Loucy (cell line): ENCODE data around the gene SUPT4H1.
"Not testable (repeated sequence)": the region's sequence is repeated elsewhere in the genome, so short reads cannot be mapped to it uniquely, and the experiment has no call there.

Experiments
- H2AFZ ChIP-seq: fragments of 200-600 bp; sonication (generic); 2 replicates; pipeline ENCODE4 v1.6.0; 2016; ENCODE audit warnings: antibody characterized with exemption, mild to moderate bottlenecking, low read length, moderate library complexity
- H3F3A ChIP-seq: fragments of 200-600 bp; 2 replicates; pipeline ENCODE4 v1.6.0; 2016; ENCODE audit warnings: antibody characterized with exemption, low read depth, mild to moderate bottlenecking
- H3K27me3 ChIP-seq: fragments of 200-600 bp; sonication (generic); 2 replicates; pipeline ENCODE4 v1.6.1; 2014; ENCODE audit warnings: low read length, mild to moderate bottlenecking; ENCODE audit not compliant: insufficient read depth, poor library complexity, severe bottlenecking
- H3K36me3 ChIP-seq: fragments of 200-600 bp; sonication (generic); 2 replicates; pipeline ENCODE4 v1.6.1; 2016; ENCODE audit warnings: low read length; ENCODE audit not compliant: insufficient read depth
- H3K4me1 ChIP-seq: fragments of 200-600 bp; sonication (generic); 2 replicates; pipeline ENCODE4 v1.5.1; 2014; ENCODE audit warnings: low read length, mild to moderate bottlenecking; ENCODE audit not compliant: insufficient read depth, poor library complexity, severe bottlenecking
- H3K4me2 ChIP-seq: fragments of 200-600 bp; sonication (generic); 2 replicates; pipeline ENCODE4 v1.6.0; 2014; ENCODE audit warnings: antibody characterized with exemption, low read length, low read depth, mild to moderate bottlenecking; ENCODE audit not compliant: poor library complexity, severe bottlenecking
- H3K4me3 ChIP-seq: fragments of 200-600 bp; sonication (generic); 2 replicates; pipeline ENCODE4 v1.5.1; 2014; ENCODE audit warnings: low read length, mild to moderate bottlenecking, mixed read lengths; ENCODE audit not compliant: poor library complexity, severe bottlenecking
- H3K79me2 ChIP-seq: fragments of 200-600 bp; sonication (generic); 2 replicates; pipeline ENCODE4 v1.6.1; 2014; ENCODE audit warnings: low read length; ENCODE audit not compliant: insufficient read depth
- H3K9ac ChIP-seq: fragments of 200-600 bp; sonication (generic); 2 replicates; pipeline ENCODE4 v1.6.0; 2014; ENCODE audit warnings: mild to moderate bottlenecking, low read depth, low read length, moderate library complexity; ENCODE audit not compliant: poor library complexity, severe bottlenecking
- H3K9me2 ChIP-seq: fragments of 200-600 bp; sonication (generic); replicated peaks from 2 replicates; pipeline ENCODE4 v1.6.1; 2016; ENCODE audit warnings: low read depth, low read length, mixed read lengths
- H3K9me3 ChIP-seq: fragments of 200-600 bp; sonication (generic); 2 replicates; pipeline ENCODE4 v1.6.1; 2014; ENCODE audit warnings: mild to moderate bottlenecking, antibody characterized with exemption, low read length, low read depth; ENCODE audit not compliant: insufficient read depth
- H4K20me1 ChIP-seq: fragments of 200-600 bp; sonication (generic); 2 replicates; pipeline ENCODE4 v1.6.0; 2014; ENCODE audit warnings: antibody characterized with exemption, low read length, mild to moderate bottlenecking; ENCODE audit not compliant: insufficient read depth, poor library complexity, severe bottlenecking
- CTCF ChIP-seq: fragments of 200-600 bp; sonication (generic); conservative IDR thresholded peaks from 2 replicates; pipeline ENCODE4 v1.5.1; 2014; ENCODE audit warnings: mild to moderate bottlenecking, antibody characterized with exemption, low read length
- EZH2phosphoT487 ChIP-seq: fragments of 200-600 bp; IDR thresholded peaks from 2 replicates; pipeline ENCODE4 v1.6.1; 2018; ENCODE audit warnings: antibody characterized with exemption, mild to moderate bottlenecking, moderate library complexity, borderline replicate concordance

Gene SUPT4H1

DNA sequence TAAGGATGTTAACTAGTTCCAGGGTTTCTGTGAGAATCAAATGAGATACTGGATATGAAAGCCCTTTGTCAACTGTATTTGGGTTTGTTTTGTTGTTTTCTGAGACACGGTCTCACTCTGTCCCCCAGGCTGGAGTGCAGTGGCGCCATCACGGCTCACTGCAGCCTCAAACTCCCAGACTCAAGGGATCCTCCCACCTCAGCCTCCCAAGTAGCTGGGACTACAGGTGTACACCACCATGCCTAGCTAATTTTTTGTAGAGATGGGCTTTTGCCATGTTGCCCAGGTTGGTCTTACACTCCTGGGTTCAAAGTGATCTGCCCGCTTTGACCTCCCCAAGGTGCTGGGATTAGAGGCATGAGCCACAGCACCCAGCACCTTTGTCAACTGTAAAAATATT, 8.9 kb downstream of the SUPT4H1 start:
- Histone ChIP-seq H3K9ac (peak overlapping the region; percentile 99), H2AFZ (no peak overlapping the region), H3K4me1 (peaks cover 60% of the 10 kb centered on the region), H3K9me3 (no peaks in the 10 kb centered on the region), H4K20me1 (peaks cover 27% of the 10 kb centered on the region), H3K36me3 (peaks cover 29% of the 10 kb centered on the region; the same call in 1 of the 2 replicates), H3K9me2 (no peaks in the 10 kb centered on the region), H3K4me2 (peak overlapping the region; percentile 94), H3F3A (peaks cover 17% of the 10 kb centered on the region), H3K4me3 (peak overlapping the region; percentile 99), H3K27me3 (no peaks in the 10 kb centered on the region), H3K79me2 (peaks cover 91% of the 10 kb centered on the region)
- no peak for TF ChIP-seq EZH2phosphoT487
- TF ChIP-seq CTCF: no peak

- H3F3A ChIP-seq: peaks cover 24% of the 10 kb centered on the region
- no peaks in the 10 kb centered on the region for H3K9me3 ChIP-seq
- H3K4me1 ChIP-seq: peaks cover 69% of the 10 kb centered on the region
- peak overlapping the region; percentile 99 for H3K4me3 ChIP-seq
- H3K36me3 ChIP-seq: peaks cover 17% of the 10 kb centered on the region; the same call in 1 of the 2 replicates
- peak overlapping the region; percentile 94 for H3K4me2 ChIP-seq
- H3K9me2 ChIP-seq: no peaks in the 10 kb centered on the region
- peak overlapping the region; percentile 99 for H3K9ac ChIP-seq
- H4K20me1 ChIP-seq: peaks cover 18% of the 10 kb centered on the region
- H2AFZ ChIP-seq: no peak overlapping the region
- TF ChIP-seq EZH2phosphoT487: no peak
- no peak for TF ChIP-seq CTCF
- H3K79me2 ChIP-seq: peaks cover 88% of the 10 kb centered on the region
- no peaks in the 10 kb centered on the region for H3K27me3 ChIP-seq
Observed at GRCh38 chr17:58341861-58342475, 10.0 kb downstream of the SUPT4H1 start.

GRCh38 chr17:58341136-58341860, 10.7 kb downstream of the SUPT4H1 start:
- Histone ChIP-seq H3K9ac (peak overlapping the region; percentile 99), H3F3A (peaks cover 26% of the 10 kb centered on the region), H3K4me2 (peak overlapping the region; percentile 94), H3K4me3 (peak overlapping the region; percentile 99), H4K20me1 (peaks cover 13% of the 10 kb centered on the region), H3K36me3 (peaks cover 10% of the 10 kb centered on the region; the same call in 1 of the 2 replicates), H3K4me1 (peaks cover 76% of the 10 kb centered on the region), H3K79me2 (peaks cover 88% of the 10 kb centered on the region)
- H3K9me3 ChIP-seq, H3K9me2 ChIP-seq, H3K27me3 ChIP-seq, H2AFZ ChIP-seq: not testable (repeated sequence)
